Body of pancreas (tissue), 4 donors: ENCODE results near the gene ARL5C. TPM values are rescaled to one million over a fixed set of nuclear protein-coding genes. Genes with fewer than 3 reads are reported as not detected.

Source experiments
- ATAC-seq: fragments of 150-250 bp; one replicate; pipeline ENCODE4 v1.9.1; 2016
- DNase-seq, 4 donors: peaks; one replicate each; pipeline ENCODE4 v3.0.0-alpha.2; 2019
- H3K27ac ChIP-seq, 4 donors: fragments of 200-600 bp; sonication (generic); 1 replicate in 3 of 4; 2 replicates in 1 of 4; pipeline versions ENCODE4 v1.5.1 to v1.6.1; 2016 to 2019; ENCODE audit warnings: mild to moderate bottlenecking in 1 of 4, mixed read lengths in 1 of 4, moderate library complexity in 1 of 4
- H3K27me3 ChIP-seq, 2 donors: fragments of 200-600 bp; sonication (generic); one replicate each; pipeline ENCODE4 v1.6.0; 2016; ENCODE audit warnings: mild to moderate bottlenecking in 1 of 2
- H3K36me3 ChIP-seq, 2 donors: fragments of 200-600 bp; sonication (generic); replicated peaks in 1 of 2; 2 replicates each; pipeline ENCODE4 v1.5.1; 2016; ENCODE audit warnings: low read depth in 2 of 2; ENCODE audit not compliant: insufficient read depth in 1 of 2
- H3K4me1 ChIP-seq: fragments of 200-600 bp; sonication (generic); one replicate; pipeline ENCODE4 v1.6.0; 2016
- H3K4me3 ChIP-seq, 2 donors: fragments of 200-600 bp; sonication (generic); 1 replicate in 1 of 2; 2 replicates in 1 of 2; pipeline ENCODE4 v1.5.1; 2016 to 2019
- H3K9me3 ChIP-seq, 3 donors: fragments of 200-600 bp; sonication (generic); 1 replicate in 2 of 3; 2 replicates in 1 of 3; pipeline ENCODE4 v1.5.1; 2016
- CTCF ChIP-seq, 7 experiments: fragments of 450-650 bp in 4 of 7; fragments of 200-600 bp in 3 of 7; sonication (generic) in 3 of 7; IDR thresholded peaks; one replicate each; pipeline ENCODE4 v1.5.1; 2016 to 2019; ENCODE audit warnings: antibody characterized with exemption in 7 of 7
- POLR2A ChIP-seq, 3 donors: fragments of 450-650 bp; IDR thresholded peaks; one replicate each; pipeline ENCODE4 v1.6.1; 2016; ENCODE audit warnings: antibody characterized with exemption in 3 of 3, mild to moderate bottlenecking in 2 of 3
- WGBS, 2 donors: methylation state at CpG; one replicate each; pipeline ENCODE4 v1.1.5; 2017; 5-methylcytosine and 5-hydroxymethylcytosine counted together
- intact Hi-C: fragments of 100-400 bp; cut with DNase I; formaldehyde crosslinking; loops from one replicate; pipeline ENCODE4 v1.15.1; 2023
- total RNA-seq, 2 donors: library from RNA; depleted of rRNA; stranded (reverse); fragments of >200 nt; gene quantifications; one replicate each; pipeline ENCODE4 v1.1.0, GENCODE V29; 2016

The ARL5C gene
- total RNA-seq, 2 donors from 2014 or later = 0.26 TPM; not detected in 1

DNA sequence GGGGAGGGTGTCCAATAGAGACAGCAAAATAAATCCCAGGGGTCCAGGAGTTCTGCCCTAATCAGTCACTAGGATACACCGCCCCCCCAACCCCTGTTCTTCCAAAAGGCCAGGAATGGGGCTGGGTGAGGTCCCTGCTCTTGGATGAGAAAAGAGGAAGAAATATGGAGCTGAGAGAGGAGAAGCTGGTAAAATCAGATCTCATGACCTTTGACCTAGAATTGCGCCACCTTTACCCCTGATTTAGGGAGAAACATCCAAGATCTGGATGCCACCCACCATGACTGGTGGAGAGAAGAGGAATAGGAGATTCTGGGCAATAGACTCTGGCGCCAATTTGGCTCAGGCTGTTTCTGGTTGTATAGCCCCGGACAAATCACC lies 32.2 kb upstream of the ARL5C start:
- H3K27ac ChIP-seq = peak overlapping the region in 1 of 4 donors; percentile 52
- peaks cover 39% of the 10 kb centered on the region for H3K4me1 ChIP-seq
- TF ChIP-seq POLR2A (IDR thresholded peaks at IDR 0.05) (no peak), CTCF (IDR thresholded peaks at IDR 0.05) (no peak)
- H3K9me3 ChIP-seq = no peaks in the 10 kb centered on the region
- H3K36me3 ChIP-seq = peaks cover 5 to 12% of the 10 kb centered on the region in 2 donors
- H3K4me3 ChIP-seq = no peak overlapping the region
- 75 to 81% methylated on average over 4 of the region's 4 CpGs for WGBS, 2 donors
- no peaks in the 10 kb centered on the region for H3K27me3 ChIP-seq
- DNase-seq = peak in 1 of 4 donors; percentile 26
- ATAC-seq = no peak
- intact Hi-C loops = no loop called here

GRCh38 chr17:39197380-39198185 lies 31.6 kb upstream of the ARL5C start, which contains the start of gene CACNB1:
Gene CACNB1, minus strand, starts transcription at chr17:39197669. Its CDS starts 174 bp downstream, at chr17:39197495.
- H3K9me3 ChIP-seq = no peaks in the 10 kb centered on the region
- DNase-seq = peak; percentile 61 to 74 (median 72)
- H3K4me1 ChIP-seq = peaks cover 39% of the 10 kb centered on the region
- TF ChIP-seq POLR2A (IDR thresholded peaks at IDR 0.05) (peak in 2 of 3 donors; percentile 42 to 50), CTCF (IDR thresholded peaks at IDR 0.05) (no peak)
- H3K36me3 ChIP-seq = peaks cover 1 to 10% of the 10 kb centered on the region in 2 donors
- peak within 1 kb of the TSS; percentile 55 to 65 for H3K4me3 ChIP-seq
- H3K27ac ChIP-seq = peak within 1 kb of the TSS in 3 of 4 donors; percentile 42 to 52 (median 48)
- H3K27me3 ChIP-seq = no peaks in the 10 kb centered on the region
- 1 to 7% methylated on average over 6 to 55 of the region's 55 CpGs for WGBS, 2 donors
- intact Hi-C loops = no loop called here
- ATAC-seq = peak; percentile 30

DNA sequence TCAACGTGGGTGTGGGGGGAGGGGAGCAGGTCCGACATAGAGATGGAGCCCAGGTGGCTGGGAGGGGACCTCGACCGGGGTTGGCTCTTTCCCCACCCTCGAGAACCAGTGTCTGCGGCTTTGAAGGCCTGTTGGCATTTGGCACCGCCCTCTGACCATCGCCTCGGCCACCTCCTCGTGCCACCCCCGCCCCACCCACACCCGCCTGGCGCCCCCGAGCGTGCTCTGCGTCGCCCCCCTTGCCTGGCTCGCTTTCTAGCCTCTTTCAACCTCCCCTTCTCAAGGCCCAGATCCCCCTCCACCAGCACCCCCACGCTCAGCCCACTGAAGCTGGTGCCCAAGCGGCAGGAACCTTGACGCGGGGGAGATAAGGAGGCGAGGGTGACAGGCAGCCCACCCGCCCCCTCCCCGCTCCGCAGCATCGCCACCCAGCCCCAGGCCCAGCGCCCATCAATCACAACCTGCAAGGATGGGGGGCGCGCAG lies 30.9 kb upstream of the ARL5C start:
- no peaks in the 10 kb centered on the region for H3K9me3 ChIP-seq
- DNase-seq (peak in 2 of 4 donors; percentile 30 to 35), ATAC-seq (no peak)
- intact Hi-C loops = no loop called here
- H3K4me3 ChIP-seq = peak overlapping the region; percentile 55 to 65
- H3K27me3 ChIP-seq = no peaks in the 10 kb centered on the region
- H3K27ac ChIP-seq = peak overlapping the region in 3 of 4 donors; percentile 42 to 52 (median 48)
- 1 to 2% methylated on average over 12 to 21 of the region's 30 CpGs for WGBS, 2 donors
- peaks cover 35% of the 10 kb centered on the region for H3K4me1 ChIP-seq
- no peak for TF ChIP-seq CTCF (IDR thresholded peaks at IDR 0.05)
- TF ChIP-seq POLR2A (IDR thresholded peaks at IDR 0.05) = no peak
- peaks cover 0 to 3% of the 10 kb centered on the region in 2 donors for H3K36me3 ChIP-seq

DNA sequence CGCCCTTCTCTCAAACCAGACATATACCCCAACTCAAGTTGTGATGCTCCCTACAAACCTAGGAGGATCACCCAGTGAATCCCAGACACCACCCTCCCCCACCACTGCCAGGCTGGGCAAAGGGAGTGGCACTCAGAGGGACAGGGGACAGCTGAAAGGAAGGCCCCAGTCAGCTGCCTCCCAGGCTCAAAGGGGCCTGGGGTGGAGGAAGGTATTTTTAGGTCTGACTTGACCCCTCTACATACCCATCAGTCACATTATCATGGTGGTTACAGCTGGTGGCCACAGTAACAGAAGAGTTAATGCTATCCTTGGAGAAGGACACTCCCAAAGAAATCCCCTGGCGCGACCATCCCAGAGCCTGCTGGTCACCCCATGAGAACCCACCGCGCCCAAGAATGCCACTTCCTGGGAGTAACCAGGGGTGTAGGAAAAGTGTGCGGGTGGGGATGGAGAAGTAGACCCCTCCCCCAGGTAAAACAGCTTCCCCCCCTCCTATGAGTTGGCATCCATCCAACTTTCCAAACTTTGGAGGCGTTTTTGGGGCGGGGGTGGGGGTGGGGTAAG lies 30.4 kb upstream of the ARL5C start:
- WGBS, 2 donors = 52 to 70% methylated on average over 4 to 8 of the region's 8 CpGs
- Histone ChIP-seq H3K9me3 (no peaks in the 10 kb centered on the region), H3K4me3 (peak overlapping the region in 1 of 2 donors; percentile 65), H3K4me1 (peaks cover 30% of the 10 kb centered on the region), H3K36me3 (no peaks in the 10 kb centered on the region), H3K27me3 (no peaks in the 10 kb centered on the region), H3K27ac (no peak overlapping the region)
- DNase-seq (no peak), ATAC-seq (no peak)
- intact Hi-C loops = no loop called here
- TF ChIP-seq CTCF (IDR thresholded peaks at IDR 0.05) (no peak), POLR2A (IDR thresholded peaks at IDR 0.05) (no peak)
